Left ventricle myocardium inferior (tissue), 1 donor: ENCODE data around the gene PNPLA4. TPM values are rescaled to one million over a fixed set of nuclear protein-coding genes. Genes with fewer than 3 reads are reported as not detected.

ENCODE experiments used
- DNase-seq: peaks from one replicate; pipeline ENCODE4 v3.0.0-alpha.2; 2020
- H3K27ac ChIP-seq: fragments of 200-600 bp; replicated peaks from 2 replicates; pipeline ENCODE4 v1.8.0; 2021
- H3K27me3 ChIP-seq: fragments of 200-600 bp; 2 replicates; pipeline ENCODE4 v1.8.0; 2021; ENCODE audit warnings: low read depth
- H3K36me3 ChIP-seq: fragments of 200-600 bp; 2 replicates; pipeline ENCODE4 v1.8.0; 2021
- H3K4me1 ChIP-seq: fragments of 200-600 bp; 2 replicates; pipeline ENCODE4 v1.8.0; 2021
- H3K4me3 ChIP-seq: fragments of 200-600 bp; 2 replicates; pipeline ENCODE4 v1.8.0; 2021; ENCODE audit warnings: mild to moderate bottlenecking, moderate library complexity
- H3K9me3 ChIP-seq: fragments of 200-600 bp; replicated peaks from 2 replicates; pipeline ENCODE4 v1.8.0; 2021
- intact Hi-C: fragments of 100-400 bp; cut with micrococcal nuclease; formaldehyde crosslinking; loops from one replicate; pipeline ENCODE4 v1.11.0; 2022
- total RNA-seq: library from RNA; stranded (reverse); fragmentation: NEBNext Ultra II Directional; extraction: Animal tissue kit (Norgen Biotek cat#: 25700); gene quantifications from one replicate; pipeline ENCODE4 v1.2.1, GENCODE V29; 2021
- TF ChIP-seq, protein P1 (sequence below): fragments of 200-600 bp; IDR thresholded peaks from 2 replicates; pipeline ENCODE4 v1.8.0; 2021; ENCODE audit warnings: antibody characterized with exemption, mild to moderate bottlenecking, borderline replicate concordance
- donor health status: DM: no; HTN: yes; CAD: no; lungs with severe emphysema.

PNPLA4 gene
- total RNA-seq, 1 donor from 2014 or later: 34.5 TPM

GRCh38 chrX:7953446-7953845 lies 26.2 kb upstream of the PNPLA4 start:
- H3K27me3 ChIP-seq: no peaks in the 10 kb centered on the region
- no peak overlapping the region for H3K4me3 ChIP-seq
- intact Hi-C loops: no loop called here
- H3K4me1 ChIP-seq: no peaks in the 10 kb centered on the region
- H3K27ac ChIP-seq: no peak overlapping the region
- H3K9me3 ChIP-seq: no peaks in the 10 kb centered on the region
- TF ChIP-seq, protein P1, sequence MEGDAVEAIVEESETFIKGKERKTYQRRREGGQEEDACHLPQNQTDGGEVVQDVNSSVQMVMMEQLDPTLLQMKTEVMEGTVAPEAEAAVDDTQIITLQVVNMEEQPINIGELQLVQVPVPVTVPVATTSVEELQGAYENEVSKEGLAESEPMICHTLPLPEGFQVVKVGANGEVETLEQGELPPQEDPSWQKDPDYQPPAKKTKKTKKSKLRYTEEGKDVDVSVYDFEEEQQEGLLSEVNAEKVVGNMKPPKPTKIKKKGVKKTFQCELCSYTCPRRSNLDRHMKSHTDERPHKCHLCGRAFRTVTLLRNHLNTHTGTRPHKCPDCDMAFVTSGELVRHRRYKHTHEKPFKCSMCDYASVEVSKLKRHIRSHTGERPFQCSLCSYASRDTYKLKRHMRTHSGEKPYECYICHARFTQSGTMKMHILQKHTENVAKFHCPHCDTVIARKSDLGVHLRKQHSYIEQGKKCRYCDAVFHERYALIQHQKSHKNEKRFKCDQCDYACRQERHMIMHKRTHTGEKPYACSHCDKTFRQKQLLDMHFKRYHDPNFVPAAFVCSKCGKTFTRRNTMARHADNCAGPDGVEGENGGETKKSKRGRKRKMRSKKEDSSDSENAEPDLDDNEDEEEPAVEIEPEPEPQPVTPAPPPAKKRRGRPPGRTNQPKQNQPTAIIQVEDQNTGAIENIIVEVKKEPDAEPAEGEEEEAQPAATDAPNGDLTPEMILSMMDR: no peak
- no peaks in the 10 kb centered on the region for H3K36me3 ChIP-seq
- no peak for DNase-seq

GRCh38 chrX:7950865-7951264 lies 23.7 kb upstream of the PNPLA4 start:
- H3K4me1 ChIP-seq: no peaks in the 10 kb centered on the region
- intact Hi-C loops: no loop called here
- H3K36me3 ChIP-seq: no peaks in the 10 kb centered on the region
- no peaks in the 10 kb centered on the region for H3K9me3 ChIP-seq
- no peaks in the 10 kb centered on the region for H3K27me3 ChIP-seq
- TF ChIP-seq, protein P1: no peak
- DNase-seq: no peak
- no peak overlapping the region for H3K4me3 ChIP-seq
- H3K27ac ChIP-seq: no peak overlapping the region

GRCh38 chrX:7948483-7948882 lies 21.3 kb upstream of the PNPLA4 start:
- intact Hi-C loops: no loop called here
- no peak overlapping the region for H3K4me3 ChIP-seq
- no peaks in the 10 kb centered on the region for H3K36me3 ChIP-seq
- no peak overlapping the region for H3K27ac ChIP-seq
- H3K4me1 ChIP-seq: no peaks in the 10 kb centered on the region
- no peak for DNase-seq
- no peaks in the 10 kb centered on the region for H3K27me3 ChIP-seq
- no peaks in the 10 kb centered on the region for H3K9me3 ChIP-seq
- TF ChIP-seq, protein P1: no peak

- Histone ChIP-seq H3K27ac (no peak overlapping the region), H3K36me3 (no peaks in the 10 kb centered on the region), H3K4me1 (no peaks in the 10 kb centered on the region), H3K27me3 (no peaks in the 10 kb centered on the region), H3K4me3 (no peak overlapping the region), H3K9me3 (no peaks in the 10 kb centered on the region)
- intact Hi-C loops: no loop called here
- DNase-seq: no peak
- TF ChIP-seq, protein P1: no peak
Observed at GRCh38 chrX:7946960-7947359, 19.7 kb upstream of the PNPLA4 start.

DNA sequence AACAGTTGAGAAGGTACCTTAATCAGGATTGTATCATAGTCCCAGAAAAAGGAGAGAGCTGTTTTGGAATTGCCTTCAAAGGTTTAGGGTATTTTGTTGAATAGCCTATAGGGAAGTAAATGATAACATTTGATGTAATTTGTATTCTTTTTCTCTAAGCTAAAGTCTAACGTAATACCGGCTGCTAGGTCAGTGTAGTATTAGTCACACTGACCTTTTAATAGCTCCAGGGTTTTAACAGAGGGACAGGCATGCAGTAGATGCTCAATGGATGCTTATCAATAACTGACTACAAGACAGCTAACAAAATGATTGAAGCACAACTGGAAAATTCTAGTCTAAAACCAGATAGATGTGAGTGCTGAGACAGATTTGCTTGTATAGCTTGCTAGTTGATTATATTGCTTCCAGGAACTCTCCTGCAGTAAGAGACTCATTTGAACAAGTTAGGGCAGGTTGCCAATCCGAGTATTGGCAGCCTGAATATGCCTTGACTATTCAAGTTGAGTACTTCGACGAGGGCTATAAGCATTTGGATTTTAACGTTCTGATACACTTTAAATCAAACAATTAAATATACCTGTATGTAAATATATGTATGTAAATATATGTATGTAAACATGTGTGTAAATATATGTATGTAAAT lies 16.5 kb upstream of the PNPLA4 start:
- Histone ChIP-seq H3K36me3 (no peaks in the 10 kb centered on the region), H3K27ac (no peak overlapping the region), H3K9me3 (no peaks in the 10 kb centered on the region), H3K4me1 (no peaks in the 10 kb centered on the region), H3K27me3 (no peaks in the 10 kb centered on the region), H3K4me3 (no peak overlapping the region)
- DNase-seq: no peak
- intact Hi-C loops: no loop called here
- TF ChIP-seq, protein P1: no peak
